ENCODE measurements around the gene SCAF1.
A peak's percentile ranks its signal among the peaks of the same experiment; 100 is the strongest.

The SCAF1 gene

GRCh38 chr19:49686503-49687088 lies 44.6 kb downstream of the SCAF1 start:
- no peak for DNase-seq

GRCh38 chr19:49687150-49687549 lies 45.1 kb downstream of the SCAF1 start:
- DNase-seq: no peak

- DNase-seq: no peak
Observed at GRCh38 chr19:49687566-49688316, 45.7 kb downstream of the SCAF1 start.

- no peak for DNase-seq
Observed at GRCh38 chr19:49688531-49689132, 46.6 kb downstream of the SCAF1 start.

- peak; percentile 29 to 39 for DNase-seq
Observed at GRCh38 chr19:49689133-49690078, 47.4 kb downstream of the SCAF1 start, which contains the start of gene ADM5. Gene ADM5 (plus strand): TSS chr19:49689594. CDS start chr19:49689838, 244 bp downstream.

GRCh38 chr19:49690079-49690655 lies 48.2 kb downstream of the SCAF1 start:
- no peak for DNase-seq

GRCh38 chr19:49690656-49691242 lies 48.7 kb downstream of the SCAF1 start, which contains the start of gene CPT1C:
Gene CPT1C (plus strand): TSS chr19:49691116. CDS start chr19:49692253, 1,137 bp downstream.
- DNase-seq: peak; percentile 51 to 53

GRCh38 chr19:49691243-49692146 lies 49.5 kb downstream of the SCAF1 start:
- DNase-seq: peak in 1 of 2 donors; percentile 28

GRCh38 chr19:49692147-49692506 lies 50.1 kb downstream of the SCAF1 start:
- DNase-seq: no peak

- DNase-seq: no peak
Observed at GRCh38 chr19:49696115-49696514, 54.1 kb downstream of the SCAF1 start.

GRCh38 chr19:49696865-49697264 lies 54.9 kb downstream of the SCAF1 start:
- DNase-seq: no peak

- no peak for DNase-seq
Observed at GRCh38 chr19:49699364-49699763, 57.4 kb downstream of the SCAF1 start.

- no peak for DNase-seq
Observed at GRCh38 chr19:49700563-49700962, 58.6 kb downstream of the SCAF1 start.

GRCh38 chr19:49701271-49701786 lies 59.3 kb downstream of the SCAF1 start:
- no peak for DNase-seq

GRCh38 chr19:49704888-49705642 lies 63.1 kb downstream of the SCAF1 start:
- no peak for DNase-seq

GRCh38 chr19:49705919-49706318 lies 63.9 kb downstream of the SCAF1 start:
- no peak for DNase-seq

Data from activated CD4-positive, alpha-beta T cell treated with anti-CD3 and anti-CD28 coated beads for 4 hours (primary cell).